ENCODE data around the gene PDS5B.

The PDS5B gene

GRCh38 chr13:32590266-32590665 lies 4.0 kb downstream of the PDS5B start:
- Histone ChIP-seq H3K9me3 (ENCODE audit: control insufficient read depth, low read length) (no peaks in the 10 kb centered on the region), H3K27ac (ENCODE audit: low read depth, low read length, severe bottlenecking) (no peak overlapping the region), H3K36me3 (ENCODE audit: control insufficient read depth, insufficient read depth, low read length) (no peaks in the 10 kb centered on the region), H3K4me3 (ENCODE audit: extremely low read depth, insufficient read depth, low read length, poor library complexity, severe bottlenecking) (no peak overlapping the region), H3K4me1 (ENCODE audit: control insufficient read depth, insufficient read depth, low read length, poor library complexity, severe bottlenecking) (peaks cover 19% of the 10 kb centered on the region)
- 67% methylated on average over 1 of the region's 2 CpGs; no CpG with 5 or more reads in 1 of the 2 experiments for WGBS, 2 experiments (ENCODE audit: insufficient coverage in 2 of 2)

DNA sequence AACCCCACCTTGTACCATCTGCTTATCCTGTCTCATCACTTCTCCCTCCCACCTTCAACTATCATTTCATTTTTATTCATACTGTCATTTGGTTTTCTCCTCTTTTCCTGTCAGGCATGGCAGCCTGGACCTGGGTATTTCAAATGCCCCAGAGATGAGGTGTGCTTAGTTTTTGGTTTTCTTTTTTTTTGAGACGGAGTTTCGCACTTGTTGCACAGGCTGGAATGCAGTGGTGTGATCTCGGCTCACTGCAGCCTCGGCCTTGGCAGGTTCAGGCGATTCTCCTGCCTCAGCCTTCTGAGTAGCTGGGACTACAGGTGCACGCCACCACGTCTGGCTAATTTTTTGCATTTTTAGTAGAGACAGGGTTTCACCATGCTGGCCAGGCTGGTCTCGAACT lies 5.8 kb downstream of the PDS5B start:
- WGBS, 2 experiments (ENCODE audit: insufficient coverage in 2 of 2) = 91 to 98% methylated on average over 6 to 7 of the region's 8 CpGs

DNA sequence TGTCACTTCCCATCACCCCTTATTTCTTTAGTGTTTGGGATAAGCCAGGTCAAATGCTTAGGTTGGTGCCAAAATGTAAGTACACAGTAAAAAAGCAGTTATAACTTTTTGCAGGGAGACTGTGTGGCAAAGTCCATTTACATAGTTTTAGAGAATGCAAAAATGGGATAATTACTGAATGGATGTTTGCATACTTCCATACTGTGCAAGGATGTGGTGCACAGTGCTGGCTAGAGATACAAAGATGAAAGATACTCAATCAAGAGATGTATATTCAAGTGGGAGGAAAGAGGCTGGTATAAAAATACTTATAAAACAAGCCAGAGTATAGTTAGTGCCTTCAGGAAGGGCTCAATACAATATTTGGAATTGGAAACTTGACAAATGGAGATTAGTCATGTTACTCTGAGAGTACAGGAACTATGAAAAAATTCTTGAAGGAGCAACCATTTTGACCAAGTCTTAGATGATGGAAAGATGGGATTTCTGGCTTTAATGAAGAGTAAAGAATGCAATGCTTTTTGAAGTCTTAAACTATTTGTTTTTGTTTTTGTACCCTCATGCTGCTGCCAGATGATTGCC lies 8.0 kb downstream of the PDS5B start:
- Histone ChIP-seq H3K4me3 (ENCODE audit: extremely low read depth, insufficient read depth, low read length, poor library complexity, severe bottlenecking) (no peak overlapping the region), H3K4me1 (ENCODE audit: control insufficient read depth, insufficient read depth, low read length, poor library complexity, severe bottlenecking) (peaks cover 12% of the 10 kb centered on the region), H3K27ac (ENCODE audit: low read depth, low read length, severe bottlenecking) (no peak overlapping the region), H3K9me3 (ENCODE audit: control insufficient read depth, low read length) (no peaks in the 10 kb centered on the region), H3K36me3 (ENCODE audit: control insufficient read depth, insufficient read depth, low read length) (no peaks in the 10 kb centered on the region)

More for the DNA sequence above, 5.8 kb downstream of the PDS5B start:
- H3K36me3 ChIP-seq (ENCODE audit: control insufficient read depth, insufficient read depth, low read length) = no peaks in the 10 kb centered on the region
- peaks cover 19% of the 10 kb centered on the region for H3K4me1 ChIP-seq (ENCODE audit: control insufficient read depth, insufficient read depth, low read length, poor library complexity, severe bottlenecking)
- no peak overlapping the region for H3K4me3 ChIP-seq (ENCODE audit: extremely low read depth, insufficient read depth, low read length, poor library complexity, severe bottlenecking)
- no peak overlapping the region for H3K27ac ChIP-seq (ENCODE audit: low read depth, low read length, severe bottlenecking)
- no peaks in the 10 kb centered on the region for H3K9me3 ChIP-seq (ENCODE audit: control insufficient read depth, low read length)

- no peak overlapping the region for H3K4me3 ChIP-seq (ENCODE audit: extremely low read depth, insufficient read depth, low read length, poor library complexity, severe bottlenecking)
- no peak overlapping the region for H3K27ac ChIP-seq (ENCODE audit: low read depth, low read length, severe bottlenecking)
- 86% methylated on average over 1 of the region's 2 CpGs; no CpG with 5 or more reads in 1 of the 2 experiments for WGBS, 2 experiments (ENCODE audit: insufficient coverage in 2 of 2)
- H3K4me1 ChIP-seq (ENCODE audit: control insufficient read depth, insufficient read depth, low read length, poor library complexity, severe bottlenecking) = peaks cover 4% of the 10 kb centered on the region
- H3K36me3 ChIP-seq (ENCODE audit: control insufficient read depth, insufficient read depth, low read length) = no peaks in the 10 kb centered on the region
- no peaks in the 10 kb centered on the region for H3K9me3 ChIP-seq (ENCODE audit: control insufficient read depth, low read length)
Measured at GRCh38 chr13:32595306-32595705, 9.1 kb downstream of the PDS5B start.

DNA sequence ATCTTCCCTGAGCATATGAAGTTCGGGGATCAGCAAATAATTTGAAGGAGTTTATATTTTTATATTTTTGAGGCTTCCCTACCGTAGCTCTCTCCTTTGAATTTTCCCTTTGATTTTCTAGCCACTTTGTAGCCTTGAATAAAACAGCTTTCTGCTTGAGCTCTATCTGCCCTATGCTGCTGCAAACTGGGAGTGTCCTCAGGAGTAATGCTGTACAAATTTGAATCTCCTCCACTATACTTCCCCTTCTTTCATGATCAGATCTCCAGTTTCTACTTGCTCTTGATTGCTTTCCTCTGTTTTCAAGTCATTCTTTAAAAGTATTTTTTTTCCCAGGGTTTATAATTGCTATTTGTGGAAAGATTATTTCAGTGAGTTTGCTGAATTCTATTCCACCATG lies 14.6 kb downstream of the PDS5B start:
- Histone ChIP-seq H3K9me3 (ENCODE audit: control insufficient read depth, low read length) (peaks cover 3% of the 10 kb centered on the region), H3K4me3 (ENCODE audit: extremely low read depth, insufficient read depth, low read length, poor library complexity, severe bottlenecking) (no peak overlapping the region), H3K36me3 (ENCODE audit: control insufficient read depth, insufficient read depth, low read length) (no peaks in the 10 kb centered on the region), H3K27ac (ENCODE audit: low read depth, low read length, severe bottlenecking) (no peak overlapping the region), H3K4me1 (ENCODE audit: control insufficient read depth, insufficient read depth, low read length, poor library complexity, severe bottlenecking) (no peaks in the 10 kb centered on the region)
- WGBS, 2 experiments (ENCODE audit: insufficient coverage in 2 of 2) = no CpG with 5 or more reads among the region's 2 CpGs

DNA sequence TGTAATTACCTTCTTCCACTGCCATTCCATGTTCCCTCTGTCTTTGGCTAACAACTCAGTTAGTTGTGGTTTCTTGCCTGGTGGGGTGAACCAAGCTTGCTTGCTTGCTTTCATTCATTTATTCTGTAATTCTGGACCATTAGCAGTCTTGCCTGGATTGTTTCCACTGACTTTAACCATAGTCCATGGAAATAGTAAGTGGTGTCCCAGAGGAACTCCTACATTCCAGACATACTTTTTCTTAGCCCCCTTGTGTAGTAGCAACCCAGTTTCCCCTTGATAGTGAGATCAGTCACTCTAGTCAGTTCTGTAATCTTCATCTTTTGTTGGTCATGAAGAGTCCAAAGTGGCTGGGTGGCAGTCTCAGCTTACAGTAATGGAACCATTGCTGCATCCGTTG lies 23.2 kb downstream of the PDS5B start:
- Histone ChIP-seq H3K4me1 (ENCODE audit: control insufficient read depth, insufficient read depth, low read length, poor library complexity, severe bottlenecking) (peaks cover 4% of the 10 kb centered on the region), H3K9me3 (ENCODE audit: control insufficient read depth, low read length) (peaks cover 10% of the 10 kb centered on the region), H3K36me3 (ENCODE audit: control insufficient read depth, insufficient read depth, low read length) (no peaks in the 10 kb centered on the region), H3K4me3 (ENCODE audit: extremely low read depth, insufficient read depth, low read length, poor library complexity, severe bottlenecking) (no peak overlapping the region), H3K27ac (ENCODE audit: low read depth, low read length, severe bottlenecking) (no peak overlapping the region)
- 50 to 80% methylated on average over 1 of the region's 1 CpG for WGBS, 2 experiments (ENCODE audit: insufficient coverage in 2 of 2)

DNA sequence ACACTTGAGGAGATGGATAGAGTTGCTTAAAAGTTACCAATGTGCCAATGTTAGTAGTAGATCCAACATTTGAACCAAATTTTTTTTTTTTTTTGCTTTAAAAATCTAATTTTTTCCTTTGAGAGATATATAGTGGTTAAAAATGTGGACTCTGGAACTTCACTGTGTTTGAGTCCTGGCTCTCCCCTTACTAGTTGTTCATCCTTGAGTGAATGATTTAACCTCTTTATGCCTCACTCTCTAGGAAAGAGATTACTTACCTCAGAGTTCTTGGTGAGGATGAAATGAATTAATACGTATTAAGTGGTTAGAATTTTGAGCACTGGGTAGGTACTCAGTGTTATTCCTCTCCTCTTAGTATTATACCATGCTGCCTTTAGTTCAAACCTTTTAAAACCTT lies 24.3 kb downstream of the PDS5B start:
- peaks cover 10% of the 10 kb centered on the region for H3K9me3 ChIP-seq (ENCODE audit: control insufficient read depth, low read length)
- H3K36me3 ChIP-seq (ENCODE audit: control insufficient read depth, insufficient read depth, low read length) = no peaks in the 10 kb centered on the region
- no peak overlapping the region for H3K4me3 ChIP-seq (ENCODE audit: extremely low read depth, insufficient read depth, low read length, poor library complexity, severe bottlenecking)
- H3K27ac ChIP-seq (ENCODE audit: low read depth, low read length, severe bottlenecking) = no peak overlapping the region
- peaks cover 4% of the 10 kb centered on the region for H3K4me1 ChIP-seq (ENCODE audit: control insufficient read depth, insufficient read depth, low read length, poor library complexity, severe bottlenecking)
- WGBS, 2 experiments (ENCODE audit: insufficient coverage in 2 of 2) = no CpG with 5 or more reads among the region's 1 CpG

- Histone ChIP-seq H3K27ac (ENCODE audit: low read depth, low read length, severe bottlenecking) (no peak overlapping the region), H3K9me3 (ENCODE audit: control insufficient read depth, low read length) (peaks cover 10% of the 10 kb centered on the region), H3K36me3 (ENCODE audit: control insufficient read depth, insufficient read depth, low read length) (no peaks in the 10 kb centered on the region), H3K4me3 (ENCODE audit: extremely low read depth, insufficient read depth, low read length, poor library complexity, severe bottlenecking) (no peak overlapping the region), H3K4me1 (ENCODE audit: control insufficient read depth, insufficient read depth, low read length, poor library complexity, severe bottlenecking) (peaks cover 4% of the 10 kb centered on the region)
- WGBS, 2 experiments (ENCODE audit: insufficient coverage in 2 of 2) = 83 to 85% methylated on average over 1 of the region's 1 CpG
Measured at GRCh38 chr13:32610977-32611376, 24.7 kb downstream of the PDS5B start.

GRCh38 chr13:32616883-32617511 lies 30.7 kb downstream of the PDS5B start:
- no peak overlapping the region for H3K4me3 ChIP-seq (ENCODE audit: extremely low read depth, insufficient read depth, low read length, poor library complexity, severe bottlenecking)
- peaks cover 5% of the 10 kb centered on the region for H3K9me3 ChIP-seq (ENCODE audit: control insufficient read depth, low read length)
- no peaks in the 10 kb centered on the region for H3K4me1 ChIP-seq (ENCODE audit: control insufficient read depth, insufficient read depth, low read length, poor library complexity, severe bottlenecking)
- no peak overlapping the region for H3K27ac ChIP-seq (ENCODE audit: low read depth, low read length, severe bottlenecking)
- WGBS, 2 experiments (ENCODE audit: insufficient coverage in 2 of 2) = 100% methylated on average over 2 of the region's 5 CpGs; no CpG with 5 or more reads in 1 of the 2 experiments
- H3K36me3 ChIP-seq (ENCODE audit: control insufficient read depth, insufficient read depth, low read length) = peaks cover 4% of the 10 kb centered on the region

GRCh38 chr13:32622827-32623226 lies 36.6 kb downstream of the PDS5B start:
- no peaks in the 10 kb centered on the region for H3K4me1 ChIP-seq (ENCODE audit: control insufficient read depth, insufficient read depth, low read length, poor library complexity, severe bottlenecking)
- H3K9me3 ChIP-seq (ENCODE audit: control insufficient read depth, low read length) = peaks cover 11% of the 10 kb centered on the region
- 91 to 98% methylated on average over 3 of the region's 3 CpGs for WGBS, 2 experiments (ENCODE audit: insufficient coverage in 2 of 2)
- H3K36me3 ChIP-seq (ENCODE audit: control insufficient read depth, insufficient read depth, low read length) = peaks cover 2% of the 10 kb centered on the region
- no peak overlapping the region for H3K4me3 ChIP-seq (ENCODE audit: extremely low read depth, insufficient read depth, low read length, poor library complexity, severe bottlenecking)
- H3K27ac ChIP-seq (ENCODE audit: low read depth, low read length, severe bottlenecking) = no peak overlapping the region

GRCh38 chr13:32624441-32624840 lies 38.2 kb downstream of the PDS5B start:
- no CpG with 5 or more reads among the region's 1 CpG for WGBS, 2 experiments (ENCODE audit: insufficient coverage in 2 of 2)
- H3K4me1 ChIP-seq (ENCODE audit: control insufficient read depth, insufficient read depth, low read length, poor library complexity, severe bottlenecking) = no peaks in the 10 kb centered on the region
- H3K27ac ChIP-seq (ENCODE audit: low read depth, low read length, severe bottlenecking) = no peak overlapping the region
- no peaks in the 10 kb centered on the region for H3K36me3 ChIP-seq (ENCODE audit: control insufficient read depth, insufficient read depth, low read length)
- H3K9me3 ChIP-seq (ENCODE audit: control insufficient read depth, low read length) = peaks cover 8% of the 10 kb centered on the region
- no peak overlapping the region for H3K4me3 ChIP-seq (ENCODE audit: extremely low read depth, insufficient read depth, low read length, poor library complexity, severe bottlenecking)

Measured in mesodermal cell (in vitro differentiated cells).